ENCODE data around the gene ITGB2.

The ITGB2 gene

GRCh38 chr21:44844256-44844655 lies 76.4 kb downstream of the ITGB2 start:
- DNase-seq: no peak

GRCh38 chr21:44842721-44843445 lies 77.8 kb downstream of the ITGB2 start:
- no peak for DNase-seq

DNA sequence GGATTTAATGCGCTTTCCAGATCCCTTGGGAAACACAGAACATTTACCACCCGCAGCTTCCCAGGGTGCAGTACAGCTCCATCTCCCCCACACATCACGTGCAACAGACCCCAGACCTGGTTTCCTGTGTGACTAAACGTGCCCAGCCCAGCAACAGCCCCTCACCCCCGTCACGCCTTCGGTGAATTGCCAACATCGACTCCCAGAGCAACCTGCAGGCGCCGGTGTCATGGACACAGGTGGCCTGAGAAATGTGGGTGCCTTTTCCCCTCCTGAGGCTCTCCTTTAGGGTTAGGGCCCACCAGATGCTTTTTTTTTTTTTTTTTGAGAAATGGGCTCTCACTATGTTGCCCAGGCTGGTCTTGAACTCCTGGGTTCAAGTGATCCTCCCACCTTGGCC lies 78.6 kb downstream of the ITGB2 start:
- DNase-seq: no peak

GRCh38 chr21:44840771-44841170 lies 79.9 kb downstream of the ITGB2 start:
- DNase-seq: no peak

DNA sequence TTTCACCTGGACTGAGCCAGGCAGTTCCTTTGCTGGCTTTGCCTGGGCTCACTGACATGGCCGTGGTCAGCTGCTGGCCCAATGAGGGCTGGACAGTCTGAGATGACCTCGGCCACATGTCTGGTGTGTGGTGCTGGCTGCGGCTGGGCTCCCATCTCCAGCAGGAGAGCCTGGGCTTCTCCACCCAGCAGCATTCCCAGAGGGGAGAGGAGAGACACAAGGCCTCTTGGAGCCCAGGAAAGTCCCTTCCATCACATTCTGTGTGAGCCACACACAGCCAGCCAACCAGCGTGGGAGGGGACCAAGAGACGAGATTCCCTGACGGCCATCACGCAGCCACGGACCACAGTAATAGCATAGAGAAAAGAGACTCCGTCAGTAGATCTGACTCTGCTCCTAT lies 81.7 kb downstream of the ITGB2 start:
- DNase-seq: no peak

GRCh38 chr21:44838039-44838895 lies 82.4 kb downstream of the ITGB2 start:
- no peak for DNase-seq

GRCh38 chr21:44837537-44837936 lies 83.2 kb downstream of the ITGB2 start:
- no peak for DNase-seq

DNA sequence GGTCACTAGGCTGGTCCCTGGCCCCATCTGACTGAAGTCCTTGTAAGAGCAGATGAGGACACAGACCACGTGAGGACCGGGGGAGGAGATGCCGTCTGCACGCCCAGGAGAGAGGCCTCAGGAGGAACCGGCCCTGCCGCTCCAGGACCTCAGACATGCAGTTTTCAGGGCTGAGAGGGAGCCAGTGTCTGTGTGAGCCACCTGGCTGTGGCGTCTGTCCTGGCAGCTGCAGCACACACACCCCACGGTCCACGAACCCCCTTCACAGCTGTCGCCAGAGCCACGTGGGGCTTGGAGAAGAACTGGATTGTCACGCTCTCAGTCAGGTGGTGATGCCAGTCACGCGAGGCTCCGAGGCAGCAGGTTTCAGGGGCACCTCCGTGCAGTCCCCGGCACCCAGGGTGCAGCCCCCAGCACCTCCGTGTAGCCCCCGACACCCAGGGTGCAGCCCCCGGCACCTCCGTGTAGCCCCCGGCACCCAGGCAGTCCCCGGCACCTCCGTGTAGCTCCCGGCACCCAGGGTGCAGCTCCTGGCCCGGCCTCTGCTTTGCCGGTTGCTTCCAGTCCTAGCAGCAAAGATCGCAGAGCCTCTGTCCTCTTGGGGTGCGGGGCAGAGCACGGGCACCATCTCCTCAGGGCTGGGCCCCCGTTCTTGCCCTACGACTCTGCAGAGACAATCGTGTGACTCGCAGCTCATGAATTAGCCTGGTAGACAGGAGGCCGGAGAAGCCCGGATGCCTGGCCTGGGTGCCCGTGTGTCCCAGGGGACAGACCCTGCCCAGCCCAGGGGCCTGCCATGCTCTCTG lies 83.8 kb downstream of the ITGB2 start:
- peak; percentile 52 for DNase-seq

GRCh38 chr21:44836349-44836665 lies 84.4 kb downstream of the ITGB2 start:
- no peak for DNase-seq

All from femur (tissue), 1 donor.